Glutamatergic neuron (in vitro differentiated cells): Measurements from ENCODE around the gene PON1. TPM values are rescaled to one million over a fixed set of nuclear protein-coding genes. Genes with fewer than 3 reads are reported as not detected.

Experiments used
- DNase-seq: peaks from one replicate; pipeline ENCODE4 v3.0.0; 2022
- H3K27ac Mint-ChIP-seq: one replicate; pipeline ENCODE4 v1.8.0; 2020; ENCODE audit warnings: mild to moderate bottlenecking, mixed read lengths, inconsistent platforms; ENCODE audit not compliant: unreplicated experiment
- H3K27me3 Mint-ChIP-seq: one replicate; pipeline ENCODE4 v1.8.0; 2020; ENCODE audit warnings: mild to moderate bottlenecking, moderate library complexity, mixed read lengths, inconsistent platforms; ENCODE audit not compliant: unreplicated experiment
- H3K36me3 Mint-ChIP-seq: one replicate; pipeline ENCODE4 v1.8.0; 2020; ENCODE audit warnings: mild to moderate bottlenecking, mixed read lengths, inconsistent platforms; ENCODE audit not compliant: unreplicated experiment
- H3K4me1 Mint-ChIP-seq: one replicate; pipeline ENCODE4 v1.8.0; 2020; ENCODE audit warnings: mild to moderate bottlenecking, low read depth, mixed read lengths, inconsistent platforms; ENCODE audit not compliant: unreplicated experiment
- H3K4me3 Mint-ChIP-seq: one replicate; pipeline ENCODE4 v1.8.0; 2020; ENCODE audit warnings: mild to moderate bottlenecking, mixed read lengths, inconsistent platforms; ENCODE audit not compliant: unreplicated experiment
- H3K9me3 Mint-ChIP-seq: one replicate; pipeline ENCODE4 v1.8.0; 2020; ENCODE audit warnings: mild to moderate bottlenecking, moderate library complexity, mixed read lengths, inconsistent platforms; ENCODE audit not compliant: unreplicated experiment
- CTCF ChIP-seq: fragments of 200-600 bp; sonication (generic); IDR thresholded peaks from one replicate; pipeline ENCODE4 v1.5.0; 2021; ENCODE audit not compliant: partially characterized antibody, unreplicated experiment
- total RNA-seq: library from RNA; stranded (reverse); fragmentation: NEBNext Ultra II Directional; extraction: Animal tissue kit (Norgen Biotek cat#: 25700); gene quantifications from one replicate; pipeline ENCODE4 v1.2.1, GENCODE V29; 2021; ENCODE audit not compliant: unreplicated experiment

The PON1 gene
- total RNA-seq, 1 donor from 2014 or later = 1.1 TPM

- DNase-seq = no peak
- no peak overlapping the region for H3K4me3 Mint-ChIP-seq
- H3K27ac Mint-ChIP-seq = no peak overlapping the region
- H3K9me3 Mint-ChIP-seq = no peaks in the 10 kb centered on the region
- peaks cover 10% of the 10 kb centered on the region for H3K4me1 Mint-ChIP-seq
- no peak for TF ChIP-seq CTCF
- H3K27me3 Mint-ChIP-seq = peaks cover 2% of the 10 kb centered on the region
- H3K36me3 Mint-ChIP-seq = no peaks in the 10 kb centered on the region
Observed at GRCh38 chr7:95261895-95262415, 62.4 kb downstream of the PON1 start.

- no peak for DNase-seq
- Mint-ChIP-seq H3K27ac (no peak overlapping the region), H3K4me3 (no peak overlapping the region), H3K27me3 (peaks cover 2% of the 10 kb centered on the region), H3K36me3 (no peaks in the 10 kb centered on the region), H3K9me3 (no peaks in the 10 kb centered on the region), H3K4me1 (peaks cover 6% of the 10 kb centered on the region)
- no peak for TF ChIP-seq CTCF
Observed at GRCh38 chr7:95255691-95256090, 68.6 kb downstream of the PON1 start.

GRCh38 chr7:95253986-95254385 is 70.3 kb downstream of the PON1 start:
- no peak for DNase-seq

GRCh38 chr7:95251966-95252365 is 72.4 kb downstream of the PON1 start:
- H3K36me3 Mint-ChIP-seq = no peaks in the 10 kb centered on the region
- TF ChIP-seq CTCF = no peak

More at GRCh38 chr7:95253986-95254385, 70.3 kb downstream of the PON1 start:
- H3K4me3 Mint-ChIP-seq = no peak overlapping the region
- no peaks in the 10 kb centered on the region for H3K36me3 Mint-ChIP-seq
- no peak overlapping the region for H3K27ac Mint-ChIP-seq
- H3K9me3 Mint-ChIP-seq = no peaks in the 10 kb centered on the region
- H3K27me3 Mint-ChIP-seq = peaks cover 1% of the 10 kb centered on the region
- TF ChIP-seq CTCF = no peak
- peaks cover 7% of the 10 kb centered on the region for H3K4me1 Mint-ChIP-seq

GRCh38 chr7:95250571-95250970 is 73.8 kb downstream of the PON1 start:
- Mint-ChIP-seq H3K9me3 (no peaks in the 10 kb centered on the region), H3K36me3 (no peaks in the 10 kb centered on the region), H3K4me1 (peaks cover 16% of the 10 kb centered on the region), H3K27me3 (no peaks in the 10 kb centered on the region), H3K27ac (peak overlapping the region; percentile 66), H3K4me3 (no peak overlapping the region)
- peak; percentile 24 for DNase-seq
- TF ChIP-seq CTCF = no peak

More at GRCh38 chr7:95251966-95252365, 72.4 kb downstream of the PON1 start:
- Mint-ChIP-seq H3K4me1 (peaks cover 10% of the 10 kb centered on the region), H3K27ac (no peak overlapping the region), H3K4me3 (no peak overlapping the region), H3K27me3 (no peaks in the 10 kb centered on the region), H3K9me3 (no peaks in the 10 kb centered on the region)
- no peak for DNase-seq

Other genes with a start within 250 kb of the PON1 start
- gene PON3, start 71.8 kb upstream of the PON1 start, total RNA-seq = not detected
- gene PON2, start 110.5 kb upstream of the PON1 start, total RNA-seq = 55.7 TPM
- not detected for gene ASB4, start 161.4 kb upstream of the PON1 start, total RNA-seq